Activated CD8-positive, alpha-beta memory T cell treated with anti-CD3 and anti-CD28 coated beads, Interleukin-2, amount 50 U/mL, for 48 hours (primary cell): ENCODE data around the gene TP73.
A peak's percentile ranks its signal among the peaks of the same experiment; 100 is the strongest.

Experiments
- DNase-seq: peaks from one replicate; pipeline ENCODE4 v3.0.0-alpha.2; 2020

Gene TP73

DNA sequence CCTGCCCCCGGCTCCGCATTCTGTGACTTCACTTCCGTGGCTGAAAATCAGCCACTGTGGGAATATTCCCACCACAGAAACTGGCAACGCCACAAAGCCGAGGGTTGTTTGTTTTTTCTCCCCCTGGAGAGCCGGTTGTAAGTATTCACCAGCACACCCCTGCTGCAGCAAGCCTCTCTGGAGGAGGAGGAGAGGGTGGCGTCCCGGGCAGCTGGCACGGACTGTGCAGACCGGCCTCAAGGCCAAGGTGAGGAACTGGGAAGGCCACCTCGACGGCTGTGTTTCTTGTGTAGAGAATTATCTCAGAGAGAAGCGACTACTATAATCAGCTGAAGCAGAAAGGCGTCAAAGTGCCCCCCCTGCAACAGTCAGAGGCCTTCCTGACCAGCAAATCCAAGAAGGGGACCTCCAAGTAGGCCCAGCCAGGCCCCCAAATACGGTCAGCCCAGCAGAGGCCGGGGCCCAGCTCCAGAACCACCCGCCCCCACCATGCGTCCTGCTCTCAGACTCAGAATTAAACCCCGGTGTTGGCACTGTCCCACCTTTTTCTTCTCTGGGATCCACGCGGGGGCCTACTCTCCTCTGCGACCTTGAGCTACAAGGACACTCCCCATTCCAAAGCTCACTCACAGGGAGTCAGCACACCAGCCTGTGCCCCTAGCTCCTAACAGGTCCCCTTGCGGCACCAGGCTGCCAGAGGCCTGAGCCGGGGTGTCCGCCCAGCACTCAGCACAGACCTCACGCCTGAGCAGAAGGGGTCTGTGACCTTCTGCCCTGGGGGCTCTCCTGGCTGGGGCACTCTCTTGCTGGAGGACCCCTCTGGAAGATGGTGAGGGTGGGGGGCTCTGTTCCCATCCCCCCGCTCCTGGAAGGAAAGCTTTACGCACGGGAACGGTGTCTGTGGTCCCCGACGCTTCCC, 119.1 kb downstream of the TP73 start:
- DNase-seq: no peak

DNA sequence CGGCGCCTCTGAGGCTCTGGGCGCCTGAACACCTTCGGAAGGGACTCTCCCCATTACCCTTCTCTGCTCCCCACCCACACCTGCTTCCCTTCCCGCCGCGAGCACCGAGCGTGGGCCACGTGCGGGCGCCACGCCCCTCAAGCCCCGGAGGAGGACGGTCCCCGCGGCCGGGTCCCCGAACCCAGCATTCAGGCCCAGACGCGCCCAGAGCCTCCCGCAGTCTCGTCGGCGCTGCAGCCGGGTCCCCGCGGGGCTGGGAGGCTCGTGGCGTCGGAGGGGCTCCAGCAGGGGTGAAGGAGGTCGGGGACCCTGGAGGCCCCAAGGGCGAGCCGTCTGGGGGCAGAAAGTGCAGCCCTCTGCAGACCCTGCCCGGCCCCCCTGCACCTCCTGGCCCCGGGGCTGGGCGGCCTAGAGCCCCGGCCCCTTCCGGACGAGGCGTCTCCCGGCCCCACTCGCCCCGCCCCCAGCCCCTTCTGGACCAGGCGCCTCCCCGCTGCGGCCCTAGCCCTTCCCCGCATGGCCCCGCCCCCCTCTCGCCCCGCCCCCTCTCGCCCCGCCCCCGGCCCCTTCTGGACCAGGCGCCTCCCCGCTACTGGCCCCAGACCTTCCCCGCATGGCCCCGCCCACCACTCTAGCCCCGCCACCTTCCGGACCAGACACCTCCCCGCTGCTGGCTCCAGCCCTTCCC, 119.9 kb downstream of the TP73 start:
- DNase-seq: peak; percentile 90

DNA sequence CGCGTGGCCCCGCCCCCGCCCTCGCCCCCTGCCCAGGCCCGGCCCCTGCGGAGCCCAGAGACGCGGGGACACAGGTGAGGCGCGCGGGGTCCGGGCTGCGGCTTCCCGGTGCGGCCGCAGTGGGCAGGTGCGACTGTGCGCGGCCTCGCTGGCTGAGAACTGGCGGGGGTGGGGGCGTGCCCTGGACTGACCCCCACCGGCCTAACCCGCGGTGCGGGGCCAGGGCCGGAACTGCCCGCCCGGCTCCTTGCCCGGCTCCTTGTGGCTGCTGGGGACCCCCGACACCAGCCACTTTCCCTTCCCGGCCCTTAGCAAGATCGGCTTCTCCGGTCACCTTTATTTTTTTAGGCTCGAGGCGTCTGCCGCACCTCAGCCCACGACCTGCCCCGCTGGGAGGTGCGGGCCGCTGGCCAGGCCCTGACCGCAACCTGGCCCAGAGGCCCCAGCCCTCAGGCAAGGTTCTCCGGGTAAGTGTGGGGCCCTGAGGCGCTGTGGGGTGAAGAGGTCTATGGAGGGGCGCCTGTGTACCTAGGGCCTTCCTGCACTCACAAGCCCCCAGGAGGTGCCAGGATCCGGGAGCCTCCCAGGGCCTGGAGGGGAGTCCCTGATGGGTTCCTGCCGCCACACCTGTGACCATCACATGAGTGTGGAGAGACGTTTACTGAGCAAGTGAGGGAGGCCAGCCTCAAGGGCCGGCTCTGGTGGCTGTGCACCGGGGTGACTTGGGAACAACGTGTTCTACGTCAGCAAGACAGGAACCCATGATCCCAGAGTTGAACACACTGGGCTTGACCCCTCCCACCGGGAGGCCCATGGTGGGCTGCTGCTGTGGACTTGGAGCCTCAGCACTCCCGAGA, 120.6 kb downstream of the TP73 start, which contains the start of gene SMIM1:
SMIM1 (plus strand) TSS at position 35 of the 857 bp plus-strand sequence. CDS start 2,625 bp downstream, outside the sequence.
- DNase-seq: no peak

DNA sequence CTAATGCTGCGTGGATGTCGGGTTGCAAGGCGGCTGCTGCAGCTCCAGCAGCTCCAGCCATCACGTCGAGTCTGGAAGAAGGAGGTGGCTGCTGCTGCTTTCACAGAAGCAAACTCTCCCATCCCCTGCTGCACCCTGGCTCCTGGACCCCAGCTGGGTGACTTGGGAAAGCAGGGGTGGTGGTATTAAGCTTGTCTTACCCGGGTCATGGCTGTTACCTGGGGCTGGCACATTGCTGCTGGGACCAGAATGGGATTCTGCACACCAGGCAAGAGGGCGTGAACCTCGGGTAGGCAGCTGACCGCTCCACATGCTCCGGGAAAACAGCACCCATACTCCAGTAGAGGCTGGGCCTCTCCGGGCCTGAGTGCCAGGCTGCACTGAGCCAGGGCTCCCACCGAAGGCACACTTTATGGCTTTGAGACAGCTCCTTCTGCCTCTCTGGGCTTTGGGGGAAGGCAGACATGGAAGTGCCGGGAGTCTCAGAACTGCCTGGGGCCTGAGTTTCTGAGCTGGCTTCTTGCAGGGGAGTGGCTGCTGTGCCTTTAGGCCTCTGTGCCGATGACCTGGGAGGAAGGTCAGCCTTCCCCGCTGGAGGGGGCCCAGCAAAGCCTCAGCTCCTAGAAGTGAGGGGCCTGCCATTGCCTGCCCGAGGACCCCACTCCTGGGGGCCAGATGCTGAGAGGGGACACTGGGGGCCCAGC, 121.4 kb downstream of the TP73 start:
- DNase-seq: no peak

DNA sequence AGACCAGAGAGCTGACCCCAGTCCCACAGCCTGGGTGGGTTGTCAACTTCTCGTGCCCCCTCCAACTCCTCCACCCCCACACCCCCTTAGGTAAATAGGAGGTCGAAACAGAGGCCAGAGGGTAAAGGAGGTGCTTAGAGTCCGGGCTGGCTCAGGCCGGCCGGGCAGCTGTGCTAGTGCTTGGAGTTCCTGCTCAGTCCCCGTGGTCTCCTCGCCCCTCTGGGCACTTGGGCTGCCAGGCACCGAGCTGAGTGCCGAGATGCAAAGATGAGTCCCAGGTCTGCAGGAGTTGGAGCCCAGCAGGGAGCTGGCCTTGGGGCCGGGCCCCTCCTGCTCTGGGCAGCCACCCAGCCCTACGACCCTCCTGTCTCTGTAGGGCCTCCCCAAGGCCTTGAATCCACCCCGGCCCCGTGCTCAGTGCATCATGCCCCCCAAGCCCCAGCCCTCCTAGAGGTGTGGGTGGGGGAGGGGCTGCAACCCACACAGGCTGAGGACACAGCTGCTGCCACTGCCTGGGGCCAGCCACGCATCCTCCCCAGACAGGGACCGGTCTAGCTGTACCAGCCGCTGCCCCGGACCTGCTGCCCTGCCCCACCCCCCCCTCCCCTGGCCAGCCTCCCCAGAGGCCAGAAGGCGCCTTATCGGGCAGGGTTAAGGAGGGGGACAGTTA, 122.1 kb downstream of the TP73 start:
- no peak for DNase-seq

DNA sequence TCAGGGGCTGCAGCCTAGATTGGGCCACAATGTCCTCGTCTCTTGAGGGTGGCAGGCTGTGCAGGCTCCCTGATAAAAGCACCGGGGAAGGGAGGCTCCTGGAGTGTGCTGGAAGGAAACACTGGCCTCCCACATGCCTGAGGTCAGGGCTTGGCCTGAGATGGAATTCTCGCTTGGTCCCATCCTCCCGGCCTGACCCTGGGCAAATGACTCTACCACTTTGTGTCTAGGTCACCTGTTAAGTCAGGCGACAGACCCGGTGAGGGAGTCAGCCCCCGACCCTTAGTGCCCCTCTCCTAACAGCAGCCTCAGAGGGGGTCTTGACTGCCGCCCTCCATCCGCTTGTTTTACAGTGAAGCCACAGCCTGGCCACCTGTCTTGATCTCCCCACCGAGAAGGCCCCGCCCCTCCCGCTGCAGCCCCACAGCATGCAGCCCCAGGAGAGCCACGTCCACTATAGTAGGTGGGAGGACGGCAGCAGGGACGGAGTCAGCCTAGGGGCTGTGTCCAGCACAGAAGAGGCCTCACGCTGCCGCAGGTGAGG, 122.7 kb downstream of the TP73 start:
- no peak for DNase-seq

DNA sequence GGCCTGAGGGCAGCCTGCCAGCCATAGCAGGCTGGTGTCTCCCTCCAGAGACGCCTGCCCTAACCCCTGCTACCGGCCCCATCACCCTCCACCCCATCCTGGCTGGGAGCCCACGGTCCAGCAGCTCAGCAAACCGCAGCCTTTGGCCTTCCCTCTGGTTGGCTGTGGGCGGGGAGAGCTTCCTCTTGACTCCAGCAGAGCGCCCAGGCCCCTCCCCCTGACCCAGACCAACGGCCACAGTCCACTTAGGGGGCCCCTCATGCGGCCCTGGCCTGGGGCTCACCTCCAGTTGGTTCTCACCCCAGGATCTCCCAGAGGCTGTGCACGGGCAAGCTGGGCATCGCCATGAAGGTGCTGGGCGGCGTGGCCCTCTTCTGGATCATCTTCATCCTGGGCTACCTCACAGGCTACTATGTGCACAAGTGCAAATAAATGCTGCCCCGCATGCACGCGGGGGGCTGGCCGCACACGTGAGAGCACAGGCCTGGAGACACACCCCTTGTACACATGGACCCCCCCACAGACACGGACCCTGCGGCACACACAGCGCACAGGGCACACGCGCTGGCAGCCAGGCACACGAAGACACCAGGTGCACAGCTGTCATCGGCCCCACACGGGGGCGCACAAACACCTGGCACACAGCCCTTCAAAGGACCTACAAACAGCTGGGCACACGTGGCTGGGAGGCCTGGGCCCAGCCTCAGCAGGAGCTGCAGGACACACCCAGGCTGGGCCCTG, 123.3 kb downstream of the TP73 start:
- DNase-seq: peak; percentile 73

DNA sequence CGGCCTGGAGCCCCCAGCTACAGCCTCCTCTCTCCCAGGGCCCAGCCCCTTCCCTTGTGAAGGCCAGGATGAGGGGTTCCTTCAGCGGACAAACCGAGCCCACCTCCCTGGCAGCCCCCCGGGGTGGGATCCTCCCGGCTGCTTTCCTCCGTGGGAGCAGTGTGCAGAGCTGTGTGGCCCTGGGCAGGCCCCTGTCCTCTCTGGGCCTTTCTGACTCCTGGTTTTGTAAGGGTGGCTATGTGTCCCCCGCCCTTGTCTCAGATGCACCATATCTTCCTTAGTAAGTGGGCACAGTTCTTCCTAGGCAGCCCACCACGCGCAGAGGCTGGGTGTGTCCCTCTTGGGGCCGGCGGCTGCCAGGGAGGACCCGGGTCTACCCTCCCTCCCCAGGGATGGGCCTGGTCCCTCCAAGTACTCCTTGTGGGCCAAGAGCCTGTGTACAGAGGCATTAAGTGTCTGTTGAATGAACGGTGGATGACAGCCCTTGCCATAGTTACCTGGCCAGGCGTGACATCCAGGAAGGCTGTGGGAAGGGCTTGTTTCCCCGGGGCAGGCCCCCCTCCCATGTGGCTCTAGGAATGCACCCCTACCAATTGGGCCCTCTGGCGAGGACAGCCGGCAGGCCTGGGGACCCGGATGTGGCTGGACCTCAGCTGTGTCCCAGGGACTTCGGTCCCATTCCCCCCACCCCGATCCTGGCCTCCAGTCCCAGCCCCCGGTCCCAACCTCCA, 124.1 kb downstream of the TP73 start:
- no peak for DNase-seq

DNA sequence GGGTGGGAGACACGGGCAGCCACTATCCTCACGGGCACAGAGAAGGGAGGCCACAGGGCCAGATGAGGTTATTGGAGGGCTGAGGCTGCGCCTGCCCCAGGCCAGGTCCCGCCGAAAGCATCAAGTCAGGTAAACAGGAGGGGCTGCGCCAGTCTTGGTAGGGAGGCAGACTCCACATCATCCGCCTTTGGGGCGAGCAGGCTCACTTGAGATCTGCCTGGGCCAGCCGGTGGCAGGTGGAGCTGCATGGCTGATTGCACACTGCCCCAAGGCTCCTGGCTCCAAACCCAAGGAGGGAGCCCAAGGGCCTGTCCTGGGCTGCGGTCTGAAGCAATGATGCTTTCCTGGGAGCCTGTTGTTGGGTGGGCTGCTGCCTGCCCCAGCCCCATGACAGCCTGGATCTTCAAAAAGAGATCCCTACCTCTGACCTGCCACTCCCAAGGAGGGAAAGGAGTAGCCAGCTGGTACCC, 124.8 kb downstream of the TP73 start:
- DNase-seq: no peak

DNA sequence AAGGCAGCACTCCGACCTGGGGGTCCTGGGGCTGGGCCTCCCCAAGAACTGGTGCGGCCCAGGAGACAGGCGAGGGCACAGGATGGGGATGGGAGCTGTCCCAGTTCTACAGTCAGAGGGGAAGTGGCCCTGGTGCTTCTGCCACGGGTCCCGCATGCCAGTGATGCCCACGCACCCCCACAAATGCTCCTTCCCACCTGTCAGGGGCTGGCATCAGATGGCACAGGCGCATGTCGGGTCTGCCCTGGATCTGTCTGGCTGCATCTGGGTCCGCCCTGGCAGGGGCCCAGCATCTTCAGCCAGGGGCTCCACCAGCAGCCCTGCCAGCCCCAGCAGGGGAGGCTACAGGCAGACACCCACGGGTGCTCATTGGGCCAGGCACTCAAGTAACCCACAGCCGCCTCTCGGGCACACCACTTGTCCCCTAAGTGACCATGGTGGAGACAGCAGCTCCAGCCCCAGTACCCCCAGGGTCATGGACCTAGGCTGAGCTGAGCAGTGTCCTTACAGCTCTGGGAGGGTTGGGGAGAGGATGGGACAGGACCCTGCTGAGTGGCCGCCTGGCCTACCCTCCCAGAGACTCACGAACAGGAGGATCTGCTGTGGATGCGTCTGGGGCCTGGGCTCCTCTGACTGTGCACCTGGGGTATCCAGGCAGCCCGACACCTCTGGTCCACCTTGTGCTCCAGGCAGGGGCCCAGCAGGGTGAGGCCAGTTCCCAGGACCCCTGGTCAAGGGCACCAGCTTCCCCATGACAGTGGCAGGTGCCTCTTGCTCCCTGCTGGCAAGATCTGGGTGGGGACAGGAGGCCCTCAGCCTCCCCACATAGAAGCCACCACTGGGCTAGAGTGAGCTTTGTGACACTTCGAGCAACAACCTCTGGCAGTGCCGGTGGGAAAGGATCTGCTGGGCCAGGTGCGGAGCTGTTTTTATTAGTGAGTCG, 125.6 kb downstream of the TP73 start:
- no peak for DNase-seq

DNA sequence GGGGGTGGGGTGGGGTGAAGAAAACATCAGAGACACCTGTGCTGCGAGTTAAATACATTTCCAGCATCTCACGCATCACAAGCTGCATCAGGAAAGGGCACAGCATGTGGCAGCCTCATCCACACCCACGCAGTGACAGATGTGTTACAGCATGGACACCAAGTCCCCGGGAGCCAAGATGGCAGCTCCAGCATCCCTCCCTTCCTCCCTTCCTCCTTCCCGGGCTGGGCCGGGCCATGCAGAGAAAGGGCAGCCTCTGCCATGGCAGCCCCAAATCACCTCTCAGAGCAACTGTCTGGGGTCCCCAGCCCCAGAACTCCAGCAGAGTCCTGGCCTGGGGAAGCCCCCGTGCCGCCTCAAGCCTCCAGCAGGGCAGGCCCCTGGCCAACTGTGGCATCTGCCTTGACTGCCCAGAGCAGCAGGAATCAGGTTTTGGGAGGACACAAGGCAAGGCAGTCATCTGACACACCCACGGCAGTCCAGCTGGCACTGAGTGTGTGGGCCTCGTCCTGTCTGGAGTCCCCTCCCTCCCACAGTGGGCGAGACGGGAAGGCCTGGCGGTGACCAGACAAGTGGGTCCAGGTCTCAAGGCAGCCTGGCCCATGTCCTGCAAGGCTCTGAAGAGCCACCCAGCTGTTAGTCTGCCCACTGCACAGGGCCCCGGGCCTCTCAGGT, 126.4 kb downstream of the TP73 start:
- DNase-seq: no peak

DNA sequence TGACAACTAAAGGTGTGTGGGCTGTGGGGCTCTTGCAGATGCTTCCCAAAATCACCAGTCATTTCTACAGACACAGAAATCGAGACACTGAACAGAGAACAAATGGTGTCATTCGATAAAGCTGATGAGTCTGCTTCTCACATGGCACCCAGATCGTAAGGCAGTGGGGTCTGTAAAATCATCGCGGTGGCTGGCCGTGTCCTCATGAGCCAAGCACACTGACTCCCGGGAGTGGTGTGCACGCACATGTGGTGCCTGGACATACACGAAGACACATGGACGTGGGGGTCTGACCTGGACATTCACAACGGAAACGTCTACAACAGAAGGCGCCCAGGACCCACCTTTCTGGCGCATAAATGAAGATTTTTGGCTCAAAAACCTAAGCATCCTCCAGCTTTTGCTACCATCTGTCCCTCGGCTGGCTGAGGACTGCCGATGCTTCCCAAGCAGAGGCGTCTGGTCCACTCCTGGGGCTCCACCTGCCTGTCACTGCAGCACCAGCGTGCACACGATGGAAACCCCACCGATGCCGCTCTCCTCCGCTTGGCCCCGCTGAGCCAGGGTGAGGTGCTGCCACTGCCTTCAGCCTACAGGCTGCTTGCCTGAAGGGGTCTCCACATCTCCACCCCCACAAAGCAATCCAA, 127.1 kb downstream of the TP73 start:
- DNase-seq: no peak

DNA sequence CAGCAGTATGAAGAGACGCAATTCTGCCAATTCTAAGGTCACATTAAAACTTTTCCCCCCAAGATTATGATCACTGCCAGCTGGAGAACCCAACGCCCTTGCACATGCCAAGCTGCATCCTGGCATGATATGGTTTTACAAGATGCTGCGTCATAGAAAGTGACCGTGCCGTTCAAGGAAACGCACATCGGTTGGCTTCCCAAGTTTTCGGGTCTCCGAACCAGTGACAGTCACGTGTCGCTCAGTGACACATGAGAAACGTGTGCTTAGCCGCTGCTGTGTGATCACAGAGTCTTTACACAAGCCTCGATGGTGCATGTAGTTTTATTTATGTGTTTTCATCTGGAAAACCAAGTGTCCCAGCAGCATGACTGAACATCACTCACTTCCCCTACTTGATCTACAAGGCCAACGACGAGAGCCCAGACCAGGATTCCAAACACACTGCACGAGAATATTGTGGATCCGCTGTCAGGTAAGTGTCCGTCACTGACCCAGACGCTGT, 127.6 kb downstream of the TP73 start:
- DNase-seq: no peak

DNA sequence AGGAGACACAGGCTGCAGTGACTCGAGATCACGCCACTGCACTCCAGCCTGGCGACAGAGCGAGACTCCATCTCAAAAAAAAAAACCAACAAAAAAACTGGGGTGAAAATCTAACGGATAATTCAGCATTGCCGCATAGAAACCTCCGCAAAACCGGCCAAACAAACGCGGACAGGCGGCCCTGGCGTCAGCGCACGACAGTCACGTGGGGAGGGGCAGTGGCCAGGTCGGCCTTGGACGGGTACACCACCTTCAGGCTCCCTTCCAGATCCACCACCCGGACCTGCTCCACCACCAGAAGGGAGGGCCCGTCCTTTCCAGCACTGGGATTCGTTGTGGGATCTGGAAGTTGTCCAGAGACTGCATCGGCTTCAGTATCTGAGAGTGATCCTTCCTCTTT, 128.6 kb downstream of the TP73 start:
- no peak for DNase-seq

DNA sequence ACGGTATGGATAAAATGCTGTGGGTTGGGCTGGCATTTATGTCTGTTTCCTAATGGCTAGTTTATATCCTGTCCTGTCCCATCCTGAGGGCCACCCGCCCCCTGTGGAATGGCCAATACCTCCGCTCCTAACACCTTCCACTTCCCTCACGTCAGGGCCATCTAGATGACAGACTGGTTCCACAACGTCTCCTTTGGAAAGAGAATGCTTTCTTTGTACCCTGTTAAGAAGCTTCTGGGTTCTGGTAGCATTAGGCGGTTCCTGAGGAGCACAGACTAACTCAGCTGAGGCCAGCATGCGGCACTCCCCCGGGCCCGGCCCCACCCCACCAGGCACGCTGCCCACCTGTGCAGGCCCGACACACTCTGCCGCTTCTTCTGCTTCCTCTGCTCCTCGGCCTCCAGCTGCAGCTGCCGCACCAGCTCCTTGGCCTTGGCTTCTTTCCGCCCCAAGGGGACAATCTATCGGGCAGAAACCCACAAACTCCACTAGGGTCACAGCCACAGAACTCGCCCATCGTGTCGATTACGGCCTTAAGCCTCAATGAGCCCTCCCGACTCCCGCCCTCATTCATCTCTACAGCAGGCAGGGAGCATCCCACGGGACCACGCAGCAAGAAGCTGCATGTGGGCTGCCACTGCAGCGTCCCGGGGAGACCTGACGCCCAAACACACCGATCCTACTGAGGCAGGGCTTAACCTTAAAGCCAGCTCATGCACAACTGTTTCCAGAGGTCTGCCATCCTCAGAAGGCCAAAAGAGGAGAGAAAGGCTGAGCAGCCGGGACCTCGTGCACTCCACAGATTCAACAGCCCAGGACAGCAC, 131.5 kb downstream of the TP73 start:
- DNase-seq: no peak

DNA sequence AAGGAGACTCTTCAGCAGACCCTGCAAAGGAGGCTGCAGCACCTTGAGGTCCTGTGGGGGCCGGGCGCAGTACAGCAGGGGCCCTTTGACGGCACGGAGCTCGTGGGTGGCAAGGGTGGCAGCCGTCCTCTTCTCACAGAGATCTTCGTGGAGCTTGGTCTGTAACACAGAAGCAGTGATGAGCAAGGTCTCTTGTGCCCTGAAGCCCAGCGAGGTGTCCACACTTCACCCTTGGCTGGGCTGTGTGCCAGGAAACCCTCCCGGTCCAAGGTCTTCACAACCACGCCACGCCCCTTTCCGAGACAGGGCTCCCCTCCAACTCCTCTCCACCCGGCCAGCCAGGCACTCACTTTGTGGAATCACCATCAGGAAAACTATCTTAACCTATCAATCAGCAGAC, 132.7 kb downstream of the TP73 start:
- DNase-seq: no peak
